ENCODE results near the gene DEPDC7.
"Not testable (repeated sequence)": the region's sequence is repeated elsewhere in the genome, so short reads cannot be mapped to it uniquely, and the experiment has no call there.

Gene DEPDC7

GRCh38 chr11:33025339-33025722 lies 9.7 kb downstream of the DEPDC7 start:
- DNase-seq (ENCODE audit: low read depth): no peak

- no peak for DNase-seq (ENCODE audit: low read depth)
Measured at GRCh38 chr11:33027233-33027632, 11.6 kb downstream of the DEPDC7 start.

DNA sequence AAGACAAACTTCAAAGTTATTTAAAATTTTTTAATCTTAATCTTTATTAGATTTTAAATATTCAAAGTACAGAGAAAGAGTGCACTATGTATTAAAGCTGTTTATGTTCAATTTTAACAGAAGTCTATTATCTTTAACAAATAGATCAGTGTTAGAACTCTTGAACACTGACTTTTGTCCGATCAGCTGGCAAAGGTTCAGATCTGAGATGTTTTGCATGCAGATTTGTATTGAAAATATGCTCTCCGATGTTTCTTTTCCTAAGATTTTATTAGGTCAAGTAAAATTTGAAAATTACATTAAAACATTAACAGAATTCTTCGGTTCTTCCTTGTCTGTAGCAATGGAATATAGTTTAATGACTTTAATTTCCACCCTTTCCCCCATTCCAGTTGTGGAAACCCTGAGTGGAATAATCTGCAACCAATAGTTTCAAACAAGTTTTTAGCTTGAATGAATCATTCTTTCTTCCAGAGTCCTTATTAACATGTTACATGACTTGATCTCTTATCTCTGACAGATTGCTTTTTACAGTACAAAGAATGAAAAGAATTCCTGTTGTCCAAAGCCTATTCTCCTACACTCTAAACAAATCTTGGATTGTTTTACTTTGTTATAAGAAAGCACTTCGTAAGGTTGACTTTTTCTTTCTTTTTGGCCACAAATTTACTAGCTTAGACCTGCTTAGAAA lies 12.3 kb downstream of the DEPDC7 start:
- no peak for DNase-seq (ENCODE audit: low read depth)

DNA sequence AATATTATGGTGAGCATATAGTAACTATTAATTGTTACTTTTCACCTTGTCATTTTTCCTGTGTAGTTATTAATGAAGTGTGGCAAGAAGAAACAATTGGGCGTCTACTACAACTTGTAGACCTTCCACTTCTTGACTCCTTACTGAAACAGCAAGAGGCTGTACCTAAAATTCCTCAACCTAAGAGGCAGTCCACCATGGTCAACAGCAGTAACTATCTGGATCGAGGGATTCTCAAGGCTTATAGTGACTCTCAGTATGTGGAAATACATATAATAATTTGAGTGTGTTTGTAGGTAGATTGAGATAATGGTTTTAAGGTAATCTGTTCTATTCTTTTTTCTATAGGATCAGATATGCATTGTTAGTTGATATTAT lies 12.8 kb downstream of the DEPDC7 start:
- no peak for DNase-seq (ENCODE audit: low read depth)

DNA sequence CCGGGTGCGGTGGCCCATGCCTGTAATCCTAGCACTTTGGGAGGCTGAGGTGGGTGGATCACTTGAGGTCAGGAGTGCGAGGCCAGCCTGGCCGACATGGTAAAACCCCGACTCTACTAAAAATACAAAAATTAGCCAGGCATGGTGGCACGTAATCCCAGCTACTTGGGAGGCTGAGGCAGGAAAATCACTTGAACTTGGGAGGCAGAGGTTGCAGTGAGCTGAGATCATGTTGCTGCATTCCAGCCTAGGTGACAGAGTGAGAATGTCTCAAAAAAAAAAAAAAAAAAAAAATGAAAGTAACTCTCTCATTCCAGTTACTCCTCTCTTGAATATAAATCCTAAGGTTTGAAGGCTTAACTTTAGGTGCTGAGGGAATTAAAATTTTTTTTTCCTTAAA lies 13.5 kb downstream of the DEPDC7 start:
- not testable (repeated sequence) for DNase-seq (ENCODE audit: low read depth)

DNA sequence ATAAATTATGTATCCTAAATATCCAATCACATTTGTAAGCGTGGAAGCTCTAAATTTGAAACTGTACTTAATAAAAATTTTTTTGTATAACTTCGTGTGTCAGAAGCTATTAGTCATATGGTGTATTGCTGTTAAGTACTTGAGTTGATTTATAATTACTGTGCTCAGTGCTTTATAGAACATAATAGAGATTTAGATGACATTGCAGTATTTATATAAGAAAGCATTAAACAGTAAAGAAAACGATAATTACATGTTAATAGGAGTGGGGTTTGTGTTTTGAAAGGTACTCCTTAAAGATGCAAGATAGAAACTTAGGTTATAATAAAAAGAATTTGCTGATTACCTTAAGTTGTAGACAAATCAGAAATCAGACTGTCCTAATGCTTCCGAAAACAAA lies 17.8 kb downstream of the DEPDC7 start:
- no peak for DNase-seq (ENCODE audit: low read depth)

- no peak for DNase-seq (ENCODE audit: low read depth)
Measured at GRCh38 chr11:33035011-33035410, 19.3 kb downstream of the DEPDC7 start.

- peak; percentile 74 for DNase-seq (ENCODE audit: low read depth)
Measured at GRCh38 chr11:33039274-33040032, 23.8 kb downstream of the DEPDC7 start, which contains the start of gene TCP11L1. TSS of gene TCP11L1 (plus strand) at chr11:33039572. CDS start at chr11:33043774, 4,202 bp downstream.

- DNase-seq (ENCODE audit: low read depth): peak; percentile 21
Measured at GRCh38 chr11:33040033-33040861, 24.6 kb downstream of the DEPDC7 start.

- no peak for DNase-seq (ENCODE audit: low read depth)
Measured at GRCh38 chr11:33040862-33041453, 25.3 kb downstream of the DEPDC7 start.

DNA sequence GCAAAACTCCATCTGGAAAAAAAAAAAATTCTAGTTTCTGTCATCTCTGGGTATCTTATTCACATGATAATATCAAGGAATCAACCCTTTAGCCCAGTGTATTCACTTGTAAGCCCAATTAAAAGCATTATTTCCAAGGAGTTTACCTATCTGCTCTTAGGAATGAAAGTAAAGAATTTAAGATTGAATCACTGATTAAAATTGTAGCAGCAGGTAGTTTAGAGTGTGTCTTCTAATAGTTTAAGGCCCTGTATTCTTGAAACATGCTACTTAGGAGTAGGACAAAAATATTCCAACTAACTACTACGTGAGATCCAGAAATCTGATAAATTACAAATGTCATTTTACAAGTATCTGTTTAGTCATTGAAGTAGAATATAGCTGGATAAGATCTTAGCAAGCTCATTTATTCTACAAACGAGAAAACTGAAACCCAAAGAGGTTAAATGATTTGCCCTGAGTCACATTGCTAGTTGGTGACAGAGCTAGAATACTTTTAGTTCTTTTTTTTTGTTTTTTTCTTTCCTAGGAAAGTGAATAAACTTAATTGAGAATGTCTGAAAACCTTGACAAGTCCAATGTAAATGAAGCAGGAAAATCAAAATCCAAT lies 27.6 kb downstream of the DEPDC7 start:
- no peak for DNase-seq (ENCODE audit: low read depth)

GRCh38 chr11:33044285-33044756 lies 28.6 kb downstream of the DEPDC7 start:
- no peak for DNase-seq (ENCODE audit: low read depth)

DNA sequence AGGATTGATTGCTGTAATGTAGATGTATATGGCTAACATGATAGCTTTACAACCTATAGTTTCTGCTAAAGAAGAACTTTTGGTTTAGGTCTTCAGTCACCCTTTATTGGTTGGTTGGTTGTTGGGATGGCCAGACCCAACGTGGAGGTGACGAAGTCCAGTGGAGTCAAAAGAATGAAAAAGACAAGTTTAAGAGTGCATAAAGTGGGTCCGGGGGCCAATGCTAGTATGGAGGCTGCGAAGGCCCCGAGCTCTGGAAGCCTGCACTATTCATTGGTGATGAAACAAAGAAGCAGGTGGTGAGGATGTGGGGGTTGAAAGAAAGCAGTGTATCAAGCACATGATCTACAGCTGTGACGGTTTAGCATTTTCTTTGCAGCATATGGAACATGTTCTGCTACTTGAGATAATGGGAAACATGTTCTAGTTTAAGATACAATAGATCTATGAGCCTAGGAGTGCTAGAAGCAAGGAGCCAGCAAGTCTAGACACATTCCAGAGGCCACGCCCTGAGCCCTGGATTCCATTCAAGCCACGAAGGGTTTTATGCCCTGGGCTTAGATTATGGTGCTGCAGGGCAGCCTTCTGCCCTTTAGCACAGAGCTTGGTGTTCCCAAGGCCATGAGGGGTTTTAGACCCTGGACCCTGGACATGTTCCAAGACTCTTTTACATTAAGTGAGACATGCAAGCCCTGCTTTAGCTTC lies 30.0 kb downstream of the DEPDC7 start:
- no peak for DNase-seq (ENCODE audit: low read depth)

- not testable (repeated sequence) for DNase-seq (ENCODE audit: low read depth)
Measured at GRCh38 chr11:33048701-33049100, 33.0 kb downstream of the DEPDC7 start.

DNA sequence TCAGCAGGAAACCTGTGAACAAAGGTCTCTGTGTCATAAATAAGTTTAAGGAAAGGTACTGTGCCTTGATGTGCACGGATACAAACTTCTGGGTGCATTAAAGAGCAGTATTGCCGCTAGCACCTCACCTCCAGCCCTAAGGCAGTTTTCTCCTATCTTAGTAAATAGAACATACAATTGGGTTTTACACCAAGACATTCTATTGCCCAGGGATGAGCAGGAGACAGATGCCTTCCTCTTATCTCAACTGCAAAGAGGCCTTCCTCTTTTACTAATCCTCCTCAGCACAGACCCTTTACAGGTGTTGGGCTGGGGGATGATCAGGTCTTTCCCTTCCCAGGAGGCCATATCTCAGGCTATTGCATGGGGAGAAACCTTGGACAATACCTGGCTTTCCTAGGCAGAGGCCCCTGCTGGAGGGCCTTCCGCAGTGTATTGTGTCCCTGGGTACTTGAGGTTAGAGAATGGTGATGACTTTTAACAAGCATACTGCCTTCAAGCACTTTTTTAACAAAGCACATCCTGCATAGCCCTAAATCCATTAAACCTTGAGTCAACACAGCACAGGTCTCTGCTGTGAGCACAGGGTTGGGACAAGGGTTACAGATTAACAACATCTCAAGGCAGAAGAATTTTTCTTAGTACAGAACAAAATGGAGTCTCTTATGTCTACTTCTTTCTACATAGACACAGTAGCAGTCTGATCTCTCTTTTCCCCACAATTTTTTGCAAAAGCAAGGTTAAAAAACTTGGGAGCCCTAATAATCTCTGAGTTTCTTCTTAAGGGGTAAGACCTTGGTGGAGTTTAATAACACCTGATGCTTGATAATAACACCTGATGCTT lies 34.1 kb downstream of the DEPDC7 start:
- DNase-seq (ENCODE audit: low read depth): not testable (repeated sequence)

GRCh38 chr11:33052231-33052630 lies 36.6 kb downstream of the DEPDC7 start:
- DNase-seq (ENCODE audit: low read depth): no peak

GRCh38 chr11:33055375-33055774 lies 39.7 kb downstream of the DEPDC7 start:
- DNase-seq (ENCODE audit: low read depth): no peak

- DNase-seq (ENCODE audit: low read depth): no peak
Measured at GRCh38 chr11:33057284-33057683, 41.6 kb downstream of the DEPDC7 start.

GRCh38 chr11:33059331-33060007 lies 43.8 kb downstream of the DEPDC7 start:
- DNase-seq (ENCODE audit: low read depth): no peak

GRCh38 chr11:33060271-33060670 lies 44.6 kb downstream of the DEPDC7 start:
- no peak for DNase-seq (ENCODE audit: low read depth)
